Liver (tissue), 9 donors: ENCODE data around the gene DLL1. TPM values are rescaled to one million over a fixed set of nuclear protein-coding genes. Genes with fewer than 3 reads are reported as not detected.

ENCODE experiments used
- DNase-seq: peaks from one replicate; pipeline ENCODE4 v3.0.0-alpha.2; 2017; ENCODE audit warnings: low spot score
- H3K27ac ChIP-seq, 2 donors: one replicate each; pipeline ENCODE4 v1.7.0; 2013; ENCODE audit warnings: inconsistent platforms in 2 of 2, low read length in 2 of 2, control low read depth in 1 of 2, low read depth in 1 of 2, mild to moderate bottlenecking in 1 of 2
- H3K27me3 ChIP-seq, 4 donors: one replicate each; pipeline versions ENCODE4 v1.6.1 to v1.7.0; 2013; ENCODE audit warnings: low read length in 3 of 4, inconsistent platforms in 1 of 4, mild to moderate bottlenecking in 1 of 4, moderate library complexity in 1 of 4; ENCODE audit not compliant: control insufficient read depth in 4 of 4, insufficient read depth in 4 of 4
- H3K36me3 ChIP-seq, 4 donors: one replicate each; pipeline versions ENCODE4 v1.6.1 to v1.7.0; 2013; ENCODE audit warnings: low read length in 3 of 4, mild to moderate bottlenecking in 3 of 4, low read depth in 1 of 4, moderate library complexity in 1 of 4; ENCODE audit not compliant: control insufficient read depth in 4 of 4, insufficient read depth in 3 of 4
- H3K4me1 ChIP-seq, 4 donors: one replicate each; pipeline versions ENCODE4 v1.6.1 to v1.7.0; 2013; ENCODE audit warnings: low read length in 3 of 4, mild to moderate bottlenecking in 3 of 4, moderate library complexity in 1 of 4; ENCODE audit not compliant: control insufficient read depth in 4 of 4, insufficient read depth in 4 of 4
- H3K4me3 ChIP-seq, 3 donors: one replicate each; pipeline versions ENCODE4 v1.6.1 to v1.7.0; 2013; ENCODE audit warnings: low read length in 3 of 3, control low read depth in 1 of 3, low read depth in 1 of 3, mild to moderate bottlenecking in 1 of 3
- H3K9ac ChIP-seq, 2 donors: one replicate each; pipeline ENCODE4 v1.7.0; 2013; ENCODE audit warnings: low read length in 2 of 2, mild to moderate bottlenecking in 2 of 2, moderate library complexity in 2 of 2, control low read depth in 1 of 2, low read depth in 1 of 2
- H3K9me3 ChIP-seq, 4 donors: one replicate each; pipeline versions ENCODE4 v1.6.1 to v1.7.0; 2013; ENCODE audit warnings: low read length in 3 of 4; ENCODE audit not compliant: control insufficient read depth in 4 of 4
- FOXA1 ChIP-seq: IDR thresholded peaks from 2 replicates; pipeline ENCODE4 v1.6.1; 2016; ENCODE audit warnings: antibody characterized with exemption
- GABPA ChIP-seq, 2 donors: IDR thresholded peaks in 1 of 2; conservative IDR thresholded peaks in 1 of 2; 2 replicates each; pipeline ENCODE4 v1.6.1; 2016; ENCODE audit warnings: antibody characterized with exemption in 2 of 2, mild to moderate bottlenecking in 1 of 2, moderate library complexity in 1 of 2
- JUND ChIP-seq, 2 donors: IDR thresholded peaks; 2 replicates each; pipeline ENCODE4 v1.6.1; 2016; ENCODE audit warnings: antibody characterized with exemption in 2 of 2
- NR2F2 ChIP-seq: IDR thresholded peaks from 2 replicates; pipeline ENCODE4 v1.6.1; 2016; ENCODE audit warnings: antibody characterized with exemption
- RAD21 ChIP-seq, 2 donors: IDR thresholded peaks; 2 replicates each; pipeline ENCODE4 v1.6.1; 2016; ENCODE audit warnings: antibody characterized with exemption in 2 of 2, mild to moderate bottlenecking in 2 of 2
- SP1 ChIP-seq: IDR thresholded peaks from 2 replicates; pipeline ENCODE4 v1.6.1; 2018; ENCODE audit warnings: antibody characterized with exemption, mild to moderate bottlenecking
- TAF1 ChIP-seq: conservative IDR thresholded peaks from 2 replicates; pipeline ENCODE4 v1.6.1; 2016; ENCODE audit warnings: antibody characterized with exemption, mild to moderate bottlenecking
- YY1 ChIP-seq: IDR thresholded peaks from 2 replicates; pipeline ENCODE4 v1.6.1; 2016; ENCODE audit warnings: antibody characterized with exemption, mild to moderate bottlenecking
- WGBS: extraction: QIAGEN DNeasy Blood & Tissue Kit; methylation state at CpG from one replicate; pipeline ENCODE4 v1.1.7; 2013; 5-methylcytosine and 5-hydroxymethylcytosine counted together
- polyA plus RNA-seq, 2 donors: library from polyadenylated mRNA; stranded (reverse) in 1 of 2; unstranded in 1 of 2; fragments of 200-250 nt in 1 of 2; fragments of >200 nt in 1 of 2; fragmentation: Nextera tagmentation in 1 of 2; extraction: Ambion mirVana in 1 of 2; gene quantifications; one replicate each; pipeline versions ENCODE4 v1.2.1 to v1.2.3, GENCODE V29; 2013 to 2015
- total RNA-seq, 2 donors: library from RNA; depleted of rRNA; stranded (reverse); fragments of >200 nt; gene quantifications; one replicate each; pipeline ENCODE4 v1.2.3, GENCODE V29; 2014
- TF ChIP-seq, protein P1 (sequence below): IDR thresholded peaks from 2 replicates; pipeline ENCODE4 v1.6.1; 2016; ENCODE audit warnings: antibody characterized with exemption
- TF ChIP-seq, protein P2 (sequence below): IDR thresholded peaks from 2 replicates; pipeline ENCODE4 v1.6.1; 2016; ENCODE audit warnings: antibody characterized with exemption
- TF ChIP-seq, protein P3 (sequence below): IDR thresholded peaks from 2 replicates; pipeline ENCODE4 v1.6.1; 2016; ENCODE audit warnings: antibody characterized with exemption, mild to moderate bottlenecking
- TF ChIP-seq, protein P4 (sequence below): IDR thresholded peaks from 2 replicates; pipeline ENCODE4 v1.6.1; 2016; ENCODE audit warnings: antibody characterized with exemption
- donor health status: healthy.
- donor health status: healthy.
- donor health status: healthy.
- donor health status: healthy.
- donor health status: healthy.

DLL1 gene
- total and polyA plus RNA-seq, 4 donors, result 1.0 to 2.3 (median 1.7) TPM

DNA sequence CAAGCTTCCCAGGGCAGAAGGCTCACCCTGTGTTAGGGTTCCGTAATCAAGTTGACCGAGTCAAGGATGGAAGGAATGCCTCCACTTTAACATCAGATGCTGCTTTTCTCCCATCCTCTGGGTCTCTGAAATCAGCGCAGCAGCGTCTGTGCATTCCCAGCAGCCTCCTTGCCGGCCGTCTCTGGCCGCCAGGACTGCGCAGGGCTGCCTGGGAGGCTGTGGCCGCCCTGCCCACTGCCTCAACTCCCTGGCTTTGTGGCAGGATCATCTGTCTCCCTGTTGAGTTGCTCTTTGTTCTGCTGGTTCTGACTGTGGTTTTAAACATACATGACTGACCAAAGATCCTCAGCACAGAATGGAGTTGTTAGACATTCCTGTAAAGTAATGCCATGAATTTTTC lies 56.5 kb downstream of the DLL1 start:
- Histone ChIP-seq H3K36me3 (no peaks in the 10 kb centered on the region), H3K4me1 (no peaks in the 10 kb centered on the region), H3K27ac (no peak overlapping the region), H3K9me3 (no peaks in the 10 kb centered on the region), H3K9ac (no peak overlapping the region), H3K27me3 (peaks cover 0 to 4% (median 0%) of the 10 kb centered on the region in 4 donors), H3K4me3 (no peak overlapping the region)
- no peak for DNase-seq
- TF ChIP-seq GABPA (IDR thresholded peaks at IDR 0.05 in 1 of 2, conservative IDR thresholded peaks at IDR 0.05 in 1 of 2) (no peak), NR2F2 (no peak), YY1 (no peak), FOXA1 (no peak)
- TF ChIP-seq, protein P1, sequence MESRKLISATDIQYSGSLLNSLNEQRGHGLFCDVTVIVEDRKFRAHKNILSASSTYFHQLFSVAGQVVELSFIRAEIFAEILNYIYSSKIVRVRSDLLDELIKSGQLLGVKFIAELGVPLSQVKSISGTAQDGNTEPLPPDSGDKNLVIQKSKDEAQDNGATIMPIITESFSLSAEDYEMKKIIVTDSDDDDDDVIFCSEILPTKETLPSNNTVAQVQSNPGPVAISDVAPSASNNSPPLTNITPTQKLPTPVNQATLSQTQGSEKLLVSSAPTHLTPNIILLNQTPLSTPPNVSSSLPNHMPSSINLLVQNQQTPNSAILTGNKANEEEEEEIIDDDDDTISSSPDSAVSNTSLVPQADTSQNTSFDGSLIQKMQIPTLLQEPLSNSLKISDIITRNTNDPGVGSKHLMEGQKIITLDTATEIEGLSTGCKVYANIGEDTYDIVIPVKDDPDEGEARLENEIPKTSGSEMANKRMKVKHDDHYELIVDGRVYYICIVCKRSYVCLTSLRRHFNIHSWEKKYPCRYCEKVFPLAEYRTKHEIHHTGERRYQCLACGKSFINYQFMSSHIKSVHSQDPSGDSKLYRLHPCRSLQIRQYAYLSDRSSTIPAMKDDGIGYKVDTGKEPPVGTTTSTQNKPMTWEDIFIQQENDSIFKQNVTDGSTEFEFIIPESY, result no peak
- TF ChIP-seq, protein P2, sequence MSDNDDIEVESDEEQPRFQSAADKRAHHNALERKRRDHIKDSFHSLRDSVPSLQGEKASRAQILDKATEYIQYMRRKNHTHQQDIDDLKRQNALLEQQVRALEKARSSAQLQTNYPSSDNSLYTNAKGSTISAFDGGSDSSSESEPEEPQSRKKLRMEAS, result no peak
- TF ChIP-seq, protein P3, sequence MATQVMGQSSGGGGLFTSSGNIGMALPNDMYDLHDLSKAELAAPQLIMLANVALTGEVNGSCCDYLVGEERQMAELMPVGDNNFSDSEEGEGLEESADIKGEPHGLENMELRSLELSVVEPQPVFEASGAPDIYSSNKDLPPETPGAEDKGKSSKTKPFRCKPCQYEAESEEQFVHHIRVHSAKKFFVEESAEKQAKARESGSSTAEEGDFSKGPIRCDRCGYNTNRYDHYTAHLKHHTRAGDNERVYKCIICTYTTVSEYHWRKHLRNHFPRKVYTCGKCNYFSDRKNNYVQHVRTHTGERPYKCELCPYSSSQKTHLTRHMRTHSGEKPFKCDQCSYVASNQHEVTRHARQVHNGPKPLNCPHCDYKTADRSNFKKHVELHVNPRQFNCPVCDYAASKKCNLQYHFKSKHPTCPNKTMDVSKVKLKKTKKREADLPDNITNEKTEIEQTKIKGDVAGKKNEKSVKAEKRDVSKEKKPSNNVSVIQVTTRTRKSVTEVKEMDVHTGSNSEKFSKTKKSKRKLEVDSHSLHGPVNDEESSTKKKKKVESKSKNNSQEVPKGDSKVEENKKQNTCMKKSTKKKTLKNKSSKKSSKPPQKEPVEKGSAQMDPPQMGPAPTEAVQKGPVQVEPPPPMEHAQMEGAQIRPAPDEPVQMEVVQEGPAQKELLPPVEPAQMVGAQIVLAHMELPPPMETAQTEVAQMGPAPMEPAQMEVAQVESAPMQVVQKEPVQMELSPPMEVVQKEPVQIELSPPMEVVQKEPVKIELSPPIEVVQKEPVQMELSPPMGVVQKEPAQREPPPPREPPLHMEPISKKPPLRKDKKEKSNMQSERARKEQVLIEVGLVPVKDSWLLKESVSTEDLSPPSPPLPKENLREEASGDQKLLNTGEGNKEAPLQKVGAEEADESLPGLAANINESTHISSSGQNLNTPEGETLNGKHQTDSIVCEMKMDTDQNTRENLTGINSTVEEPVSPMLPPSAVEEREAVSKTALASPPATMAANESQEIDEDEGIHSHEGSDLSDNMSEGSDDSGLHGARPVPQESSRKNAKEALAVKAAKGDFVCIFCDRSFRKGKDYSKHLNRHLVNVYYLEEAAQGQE, result no peak
- 90% methylated on average over 9 of the region's 9 CpGs for WGBS

DNA sequence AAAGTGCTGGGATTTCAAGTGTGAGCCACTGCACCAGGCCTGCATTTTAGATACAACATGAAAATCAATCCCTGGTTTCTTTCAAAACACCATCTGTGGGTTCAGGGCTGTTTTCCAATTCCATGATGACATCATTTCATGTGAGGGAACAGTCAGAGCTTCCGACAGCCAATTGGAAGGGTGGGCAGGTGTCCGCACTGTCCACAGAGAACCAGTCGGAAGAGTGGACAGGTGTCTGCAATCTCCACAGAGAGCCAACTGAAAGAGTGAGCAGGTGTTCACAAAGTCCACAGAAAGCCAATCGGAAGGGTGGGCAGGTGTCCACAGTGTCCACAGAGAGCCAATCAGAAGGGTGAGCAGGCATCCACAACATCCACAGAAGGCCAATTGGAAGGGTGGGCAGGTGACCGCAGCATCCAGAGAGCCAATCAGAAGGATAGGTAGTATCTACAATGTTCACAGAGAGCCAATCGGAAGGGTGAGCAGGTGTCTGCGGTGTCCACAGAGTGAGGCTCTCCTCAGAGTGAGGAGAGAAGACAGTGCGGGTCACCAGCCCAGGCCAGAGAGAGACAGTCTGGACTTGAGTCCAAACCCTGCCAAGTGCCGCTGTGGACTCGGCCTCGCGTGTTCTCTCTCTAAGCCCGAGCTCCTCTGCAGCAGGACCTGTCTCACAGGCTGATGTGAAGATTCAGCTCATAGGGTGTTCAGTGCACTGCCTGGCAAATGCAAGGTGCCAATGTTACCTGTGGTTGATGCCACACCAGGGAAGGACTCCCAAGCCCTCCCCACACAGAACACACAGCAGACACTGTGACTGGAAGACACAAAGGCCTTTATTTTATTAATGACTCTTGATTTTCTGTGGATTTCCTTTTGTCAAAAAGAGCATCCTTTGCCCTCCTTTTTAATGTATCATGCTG lies 57.3 kb downstream of the DLL1 start:
- DNase-seq, result no peak
- H3K27ac ChIP-seq, result no peak overlapping the region
- 91% methylated on average over 13 of the region's 13 CpGs for WGBS
- TF ChIP-seq, protein P4, sequence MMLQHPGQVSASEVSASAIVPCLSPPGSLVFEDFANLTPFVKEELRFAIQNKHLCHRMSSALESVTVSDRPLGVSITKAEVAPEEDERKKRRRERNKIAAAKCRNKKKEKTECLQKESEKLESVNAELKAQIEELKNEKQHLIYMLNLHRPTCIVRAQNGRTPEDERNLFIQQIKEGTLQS, result no peak
- TF ChIP-seq JUND (IDR thresholded peaks at IDR 0.05) (no peak), GABPA (IDR thresholded peaks at IDR 0.05 in 1 of 2, conservative IDR thresholded peaks at IDR 0.05 in 1 of 2) (no peak), TAF1 (no peak), RAD21 (IDR thresholded peaks at IDR 0.05) (no peak), SP1 (no peak)
- TF ChIP-seq, protein P3, result no peak
- H3K4me1 ChIP-seq, result no peaks in the 10 kb centered on the region
- no peaks in the 10 kb centered on the region for H3K36me3 ChIP-seq
- H3K4me3 ChIP-seq, result no peak overlapping the region
- no peaks in the 10 kb centered on the region for H3K9me3 ChIP-seq
- no peaks in the 10 kb centered on the region for H3K27me3 ChIP-seq
- no peak overlapping the region for H3K9ac ChIP-seq
